ENCODE data around the gene HIVEP1.

GRCh38 chr6:12068899-12069557 is 56.9 kb downstream of the HIVEP1 start:
- TF ChIP-seq TAF1 (IDR thresholded peaks at IDR 0.05; ENCODE audit: borderline replicate concordance, low read depth, low read length), result no peak
- TF ChIP-seq POLR2AphosphoS5 (IDR thresholded peaks at IDR 0.05; ENCODE audit: low read depth, low read length), result no peak

Measured in GM12892 (cell line).